ENCODE measurements around the gene CHEK1. TPM values are rescaled to one million over a fixed set of nuclear protein-coding genes. Genes with fewer than 3 reads are reported as not detected.

Gene CHEK1
- total RNA-seq, 1 experiment from 2014 or later: 142 TPM

GRCh38 chr11:125586623-125587022 lies 38.3 kb upstream of the CHEK1 start:
- Histone ChIP-seq H3K36me3 (ENCODE audit: control insufficient read depth, insufficient read depth, low read length) (peaks cover 2% of the 10 kb centered on the region; the same call in 1 of the 2 replicates), H3K9me3 (no peaks in the 10 kb centered on the region), H3K4me3 (ENCODE audit: low read depth, low read length) (no peak overlapping the region), H3K27me3 (replicated peaks; ENCODE audit: control insufficient read depth, insufficient read depth, low read length) (no peaks in the 10 kb centered on the region), H3K4me1 (no peaks in the 10 kb centered on the region)
- no TSS peak for BruUV-seq (replicated peaks)
- Mint-ChIP-seq H3K27ac (ENCODE audit: unreplicated experiment) (no peak overlapping the region), H3K4me1 (ENCODE audit: low read depth, unreplicated experiment) (peaks cover 8% of the 10 kb centered on the region), H3K27me3 (ENCODE audit: insufficient read depth, unreplicated experiment) (no peaks in the 10 kb centered on the region), H3K9me3 (ENCODE audit: unreplicated experiment) (no peaks in the 10 kb centered on the region), H3K36me3 (ENCODE audit: insufficient read depth, unreplicated experiment) (peaks cover 54% of the 10 kb centered on the region), H3K4me3 (ENCODE audit: unreplicated experiment) (no peak overlapping the region)
- TF ChIP-seq CTCF (IDR thresholded peaks at IDR 0.05; ENCODE audit: insufficient read depth in 1 of 2, low read depth in 1 of 2, low read length in 1 of 2, severe bottlenecking in 1 of 2, unreplicated experiment in 1 of 2): no peak
- DNase-seq: no peak
- ChIA-PET POLR2A (no interaction called here), CTCF (no interaction called here)
- intact Hi-C loops (cut with micrococcal nuclease; ENCODE audit: unreplicated experiment): no loop called here

GRCh38 chr11:125587480-125587879 lies 37.5 kb upstream of the CHEK1 start:
- H3K4me1 Mint-ChIP-seq (ENCODE audit: low read depth, unreplicated experiment): peaks cover 8% of the 10 kb centered on the region
- BruUV-seq (replicated peaks): no TSS peak
- no peak overlapping the region for H3K4me3 ChIP-seq (ENCODE audit: low read depth, low read length)
- intact Hi-C loops (cut with micrococcal nuclease; ENCODE audit: unreplicated experiment): no loop called here
- H3K4me1 ChIP-seq: no peaks in the 10 kb centered on the region
- no peak for TF ChIP-seq CTCF (IDR thresholded peaks at IDR 0.05; ENCODE audit: insufficient read depth in 1 of 2, low read depth in 1 of 2, low read length in 1 of 2, severe bottlenecking in 1 of 2, unreplicated experiment in 1 of 2)
- H3K27me3 ChIP-seq (replicated peaks; ENCODE audit: control insufficient read depth, insufficient read depth, low read length): no peaks in the 10 kb centered on the region
- peaks cover 2% of the 10 kb centered on the region; the same call in 1 of the 2 replicates for H3K36me3 ChIP-seq (ENCODE audit: control insufficient read depth, insufficient read depth, low read length)
- no peak overlapping the region for H3K27ac Mint-ChIP-seq (ENCODE audit: unreplicated experiment)
- H3K9me3 ChIP-seq: no peaks in the 10 kb centered on the region
- peaks cover 54% of the 10 kb centered on the region for H3K36me3 Mint-ChIP-seq (ENCODE audit: insufficient read depth, unreplicated experiment)
- ChIA-PET CTCF (no interaction called here), POLR2A (no interaction called here)
- no peaks in the 10 kb centered on the region for H3K27me3 Mint-ChIP-seq (ENCODE audit: insufficient read depth, unreplicated experiment)
- DNase-seq: no peak
- no peaks in the 10 kb centered on the region for H3K9me3 Mint-ChIP-seq (ENCODE audit: unreplicated experiment)
- H3K4me3 Mint-ChIP-seq (ENCODE audit: unreplicated experiment): no peak overlapping the region

GRCh38 chr11:125588505-125588904 lies 36.5 kb upstream of the CHEK1 start:
- no peak for DNase-seq
- Histone ChIP-seq H3K4me1 (no peaks in the 10 kb centered on the region), H3K9me3 (no peaks in the 10 kb centered on the region), H3K4me3 (ENCODE audit: low read depth, low read length) (no peak overlapping the region), H3K36me3 (ENCODE audit: control insufficient read depth, insufficient read depth, low read length) (no peaks in the 10 kb centered on the region; the same call in 1 of the 2 replicates), H3K27me3 (replicated peaks; ENCODE audit: control insufficient read depth, insufficient read depth, low read length) (no peaks in the 10 kb centered on the region)
- no peak for TF ChIP-seq CTCF (IDR thresholded peaks at IDR 0.05; ENCODE audit: insufficient read depth in 1 of 2, low read depth in 1 of 2, low read length in 1 of 2, severe bottlenecking in 1 of 2, unreplicated experiment in 1 of 2)
- ChIA-PET POLR2A (no interaction called here), CTCF (no interaction called here)
- Mint-ChIP-seq H3K9me3 (ENCODE audit: unreplicated experiment) (no peaks in the 10 kb centered on the region), H3K4me1 (ENCODE audit: low read depth, unreplicated experiment) (peaks cover 8% of the 10 kb centered on the region), H3K4me3 (ENCODE audit: unreplicated experiment) (no peak overlapping the region), H3K27me3 (ENCODE audit: insufficient read depth, unreplicated experiment) (no peaks in the 10 kb centered on the region), H3K36me3 (ENCODE audit: insufficient read depth, unreplicated experiment) (peaks cover 54% of the 10 kb centered on the region), H3K27ac (ENCODE audit: unreplicated experiment) (no peak overlapping the region)
- intact Hi-C loops (cut with micrococcal nuclease; ENCODE audit: unreplicated experiment): no loop called here
- BruUV-seq (replicated peaks): no TSS peak

Data from Caco-2 (cell line).